GM06990 (cell line): Measurements from ENCODE around the gene NT5DC1.

Experiments
- DNase-seq: peaks from one replicate; pipeline ENCODE4 v3.0.0-alpha.2; 2011; ENCODE audit not compliant: insufficient read length; ENCODE audit errors: extremely low read depth
- H3K27me3 ChIP-seq: replicated peaks from 2 replicates; pipeline ENCODE4 v1.6.0; 2011; ENCODE audit warnings: low read length; ENCODE audit not compliant: control insufficient read depth, insufficient read depth
- H3K36me3 ChIP-seq: 2 replicates; pipeline ENCODE4 v1.5.1; 2011; ENCODE audit warnings: low read length; ENCODE audit not compliant: control insufficient read depth, insufficient read depth
- H3K4me3 ChIP-seq: replicated peaks from 2 replicates; pipeline ENCODE4 v1.5.1; 2011; ENCODE audit warnings: low read depth, mild to moderate bottlenecking, control low read depth, low read length
- CTCF ChIP-seq: IDR thresholded peaks from 2 replicates; pipeline ENCODE4 v1.5.1; 2011; ENCODE audit warnings: low read length, control low read depth, mild to moderate bottlenecking, inconsistent platforms; ENCODE audit not compliant: insufficient read depth, poor library complexity, severe bottlenecking

The NT5DC1 gene

GRCh38 chr6:116189472-116189871, 88.8 kb downstream of the NT5DC1 start:
- TF ChIP-seq CTCF, result no peak
- Histone ChIP-seq H3K36me3 (no peaks in the 10 kb centered on the region; the same call in 1 of the 2 replicates), H3K4me3 (no peak overlapping the region), H3K27me3 (no peaks in the 10 kb centered on the region)
- no peak for DNase-seq

GRCh38 chr6:116190550-116190949, 89.9 kb downstream of the NT5DC1 start:
- Histone ChIP-seq H3K27me3 (no peaks in the 10 kb centered on the region), H3K36me3 (no peaks in the 10 kb centered on the region; the same call in 1 of the 2 replicates), H3K4me3 (no peak overlapping the region)
- no peak for TF ChIP-seq CTCF
- DNase-seq, result no peak

GRCh38 chr6:116191881-116192280, 91.2 kb downstream of the NT5DC1 start:
- no peaks in the 10 kb centered on the region for H3K27me3 ChIP-seq

GRCh38 chr6:116192786-116193185, 92.1 kb downstream of the NT5DC1 start:
- DNase-seq, result no peak
- Histone ChIP-seq H3K27me3 (no peaks in the 10 kb centered on the region), H3K4me3 (no peak overlapping the region), H3K36me3 (no peaks in the 10 kb centered on the region; the same call in 1 of the 2 replicates)
- TF ChIP-seq CTCF, result no peak

More at GRCh38 chr6:116191881-116192280, 91.2 kb downstream of the NT5DC1 start:
- Histone ChIP-seq H3K36me3 (no peaks in the 10 kb centered on the region; the same call in 1 of the 2 replicates), H3K4me3 (no peak overlapping the region)
- TF ChIP-seq CTCF, result no peak
- no peak for DNase-seq

- no peak for DNase-seq
- TF ChIP-seq CTCF, result no peak
- Histone ChIP-seq H3K27me3 (no peaks in the 10 kb centered on the region), H3K36me3 (peaks cover 1% of the 10 kb centered on the region), H3K4me3 (no peak overlapping the region)
Observed at GRCh38 chr6:116196841-116197240, 96.2 kb downstream of the NT5DC1 start.

GRCh38 chr6:116200619-116201249, 100.1 kb downstream of the NT5DC1 start:
- no peak for DNase-seq

More at GRCh38 chr6:116200619-116201249, 100.1 kb downstream of the NT5DC1 start:
- H3K36me3 ChIP-seq, result peaks cover 1% of the 10 kb centered on the region
- no peak overlapping the region for H3K4me3 ChIP-seq
- H3K27me3 ChIP-seq, result no peaks in the 10 kb centered on the region
- no peak for TF ChIP-seq CTCF
